H1 (cell line): ENCODE results near the gene HSFX4. TPM values are rescaled to one million over a fixed set of nuclear protein-coding genes. Genes with fewer than 3 reads are reported as not detected.

ENCODE experiments used
- CEBPB ChIP-seq: IDR thresholded peaks from 2 replicates; pipeline ENCODE4 v1.6.1; 2012; ENCODE audit warnings: low read depth, low read length
- HDAC6 ChIP-seq: IDR thresholded peaks from one replicate; pipeline ENCODE4 v1.7.1; 2012; ENCODE audit warnings: low read depth, mild to moderate bottlenecking, inconsistent platforms, low read length, moderate library complexity
- RBBP5 ChIP-seq: IDR thresholded peaks from 2 replicates; pipeline ENCODE4 v1.7.1; 2012; ENCODE audit warnings: low read depth, mild to moderate bottlenecking, inconsistent platforms, low read length, moderate library complexity, borderline replicate concordance
- SAP30 ChIP-seq: fragments of 300-600 bp; sonication (generic); IDR thresholded peaks from 2 replicates; pipeline ENCODE4 v1.7.1; 2012; ENCODE audit warnings: low read length, moderate library complexity, mild to moderate bottlenecking, inconsistent platforms; ENCODE audit not compliant: insufficient read depth, insufficient replicate concordance
- polyA plus RNA-seq, 7 experiments: library from polyadenylated mRNA; depleted of rRNA in 3 of 7; stranded (reverse) in 5 of 7; unstranded in 2 of 7; fragments of >200 nt in 5 of 7; fragments of 200-250 nt in 2 of 7; gene quantifications; 1 replicate in 5 of 7; 2 replicates in 1 of 7; 4 replicates in 1 of 7; pipeline versions ENCODE4 v1.2.1 to v1.2.3, GENCODE V29; 2011 to 2013; ENCODE audit warnings: missing spikeins in 2 of 7, mixed read lengths in 2 of 7
- total RNA-seq: library from RNA; stranded (reverse); fragmentation: NEBNext Ultra II Directional; extraction: Animal tissue kit (Norgen Biotek cat#: 25700); gene quantifications from 2 replicates; pipeline ENCODE4 v1.2.1, GENCODE V29; 2021

Gene HSFX4
- total and polyA plus RNA-seq, 2 of the 8 experiments (the other 6 are each of a cell fraction or from before 2014, with no cell fraction given), result not detected

GRCh38 chrX:149908308-149908707 lies 21.1 kb upstream of the HSFX4 start (continued):
- TF ChIP-seq SAP30 (no peak), HDAC6 (no peak), RBBP5 (no peak), CEBPB (no peak)
